Tibial artery (tissue), 4 donors: ENCODE measurements around the gene CTXND1.
"Not testable (repeated sequence)": the region's sequence is repeated elsewhere in the genome, so short reads cannot be mapped to it uniquely, and the experiment has no call there.

Source experiments
- DNase-seq, 2 donors: peaks; one replicate each; pipeline ENCODE4 v3.0.0-alpha.2; 2019
- H3K27ac ChIP-seq, 2 donors: fragments of 200-600 bp; sonication (generic) in 1 of 2; 1 replicate in 1 of 2; 2 replicates in 1 of 2; pipeline ENCODE4 v1.5.1; 2018 to 2019; ENCODE audit warnings: mild to moderate bottlenecking in 1 of 2
- H3K27me3 ChIP-seq, 2 donors: fragments of 200-600 bp; sonication (generic) in 1 of 2; one replicate each; pipeline versions ENCODE4 v1.5.1 to v1.6.0; 2016 to 2019
- H3K36me3 ChIP-seq, 3 donors: fragments of 200-600 bp; sonication (generic) in 2 of 3; one replicate each; pipeline ENCODE4 v1.5.1; 2016 to 2019; ENCODE audit warnings: mild to moderate bottlenecking in 2 of 3
- H3K4me1 ChIP-seq, 4 donors: fragments of 200-600 bp; sonication (generic) in 2 of 4; 1 replicate in 3 of 4; 2 replicates in 1 of 4; pipeline ENCODE4 v1.5.1; 2016 to 2019
- H3K4me3 ChIP-seq, 2 donors: fragments of 200-600 bp; sonication (generic) in 1 of 2; 1 replicate in 1 of 2; 2 replicates in 1 of 2; pipeline ENCODE4 v1.5.1; 2018 to 2019; ENCODE audit warnings: mild to moderate bottlenecking in 2 of 2
- H3K9me3 ChIP-seq, 3 donors: fragments of 200-600 bp; sonication (generic) in 1 of 3; one replicate each; pipeline ENCODE4 v1.5.1; 2016 to 2019
- intact Hi-C: fragments of 100-400 bp; cut with DNase I; formaldehyde crosslinking; loops from one replicate; pipeline ENCODE4 v1.15.0; 2023; ENCODE audit warnings: low total_unique reads
- TF ChIP-seq, protein P1 (sequence below), 2 experiments: fragments of 200-600 bp in 1 of 2; fragments of 450-650 bp in 1 of 2; IDR thresholded peaks; one replicate each; pipeline ENCODE4 v1.5.1; 2017 to 2019; ENCODE audit warnings: antibody characterized with exemption in 2 of 2, mild to moderate bottlenecking in 1 of 2, moderate library complexity in 1 of 2

The CTXND1 gene

GRCh38 chr15:80159811-80160569 lies 92.0 kb downstream of the CTXND1 start:
- intact Hi-C loops = loop anchor here (10.0 kb wide), 1 partner anchor 1885 kb away; the partner anchor contains the start of gene MEX3B

DNA sequence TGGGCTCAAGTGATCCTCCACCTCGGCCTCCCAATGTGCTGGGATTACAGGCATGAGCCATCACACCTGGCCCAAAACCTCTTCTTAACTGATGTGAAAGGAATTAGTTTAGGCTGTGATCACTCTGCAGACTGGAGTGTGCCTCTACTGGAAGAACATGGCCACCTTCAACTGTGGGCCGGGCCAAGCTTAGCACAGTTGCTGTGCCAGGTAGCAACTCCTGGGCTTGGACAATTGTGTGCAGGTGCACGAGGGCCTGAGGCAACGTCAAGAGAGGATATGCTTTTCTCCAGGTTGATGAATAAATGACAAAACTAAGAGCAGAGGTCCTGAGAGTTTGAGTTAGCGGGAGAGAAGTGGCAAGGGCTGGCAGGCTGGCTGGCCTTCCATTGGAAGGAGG lies 92.7 kb downstream of the CTXND1 start:
- Histone ChIP-seq H3K27ac (no peak overlapping the region), H3K4me1 (peaks cover 0 to 9% (median 5%) of the 10 kb centered on the region in 4 donors), H3K4me3 (no peak overlapping the region), H3K9me3 (no peaks in the 10 kb centered on the region), H3K27me3 (no peaks in the 10 kb centered on the region), H3K36me3 (peaks cover 38 to 56% (median 38%) of the 10 kb centered on the region in 3 donors)
- intact Hi-C loops = loop anchor here (10.0 kb wide), 1 partner anchor 1886 kb away; the partner anchor contains the start of gene MEX3B
- TF ChIP-seq, protein P1, sequence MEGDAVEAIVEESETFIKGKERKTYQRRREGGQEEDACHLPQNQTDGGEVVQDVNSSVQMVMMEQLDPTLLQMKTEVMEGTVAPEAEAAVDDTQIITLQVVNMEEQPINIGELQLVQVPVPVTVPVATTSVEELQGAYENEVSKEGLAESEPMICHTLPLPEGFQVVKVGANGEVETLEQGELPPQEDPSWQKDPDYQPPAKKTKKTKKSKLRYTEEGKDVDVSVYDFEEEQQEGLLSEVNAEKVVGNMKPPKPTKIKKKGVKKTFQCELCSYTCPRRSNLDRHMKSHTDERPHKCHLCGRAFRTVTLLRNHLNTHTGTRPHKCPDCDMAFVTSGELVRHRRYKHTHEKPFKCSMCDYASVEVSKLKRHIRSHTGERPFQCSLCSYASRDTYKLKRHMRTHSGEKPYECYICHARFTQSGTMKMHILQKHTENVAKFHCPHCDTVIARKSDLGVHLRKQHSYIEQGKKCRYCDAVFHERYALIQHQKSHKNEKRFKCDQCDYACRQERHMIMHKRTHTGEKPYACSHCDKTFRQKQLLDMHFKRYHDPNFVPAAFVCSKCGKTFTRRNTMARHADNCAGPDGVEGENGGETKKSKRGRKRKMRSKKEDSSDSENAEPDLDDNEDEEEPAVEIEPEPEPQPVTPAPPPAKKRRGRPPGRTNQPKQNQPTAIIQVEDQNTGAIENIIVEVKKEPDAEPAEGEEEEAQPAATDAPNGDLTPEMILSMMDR (IDR thresholded peaks at IDR 0.05) = no peak
- no peak for DNase-seq

More at GRCh38 chr15:80159811-80160569, 92.0 kb downstream of the CTXND1 start:
- H3K4me3 ChIP-seq = no peak overlapping the region
- peaks cover 38 to 56% (median 38%) of the 10 kb centered on the region in 3 donors for H3K36me3 ChIP-seq
- peaks cover 0 to 2% (median 0%) of the 10 kb centered on the region in 4 donors for H3K4me1 ChIP-seq
- TF ChIP-seq, protein P1 (IDR thresholded peaks at IDR 0.05) = no peak
- H3K27me3 ChIP-seq = no peaks in the 10 kb centered on the region
- DNase-seq = peak in 1 of 2 donors; percentile 56
- no peak overlapping the region for H3K27ac ChIP-seq
- no peaks in the 10 kb centered on the region for H3K9me3 ChIP-seq

DNA sequence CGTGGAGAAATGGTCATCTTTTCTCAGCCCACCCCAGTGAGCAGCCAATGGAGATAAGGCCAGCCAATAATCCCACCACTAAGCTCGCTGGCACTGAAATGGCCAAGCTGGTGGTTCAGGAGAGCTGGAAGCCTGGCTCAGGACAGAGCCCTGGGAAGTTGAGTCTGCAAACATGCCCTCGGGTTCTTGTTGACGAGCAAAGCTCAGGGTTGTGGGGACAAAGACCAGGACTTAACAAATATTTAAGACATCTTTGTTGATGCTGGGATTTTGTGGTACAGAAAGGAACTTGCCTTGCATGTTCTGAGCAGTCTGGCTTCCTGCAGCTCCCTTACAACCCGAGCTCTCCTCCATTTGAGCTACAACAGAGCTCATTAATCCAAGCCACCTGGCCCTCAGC lies 94.8 kb downstream of the CTXND1 start:
- H3K4me1 ChIP-seq = peaks cover 0 to 20% (median 13%) of the 10 kb centered on the region in 4 donors
- peaks cover 21 to 41% (median 31%) of the 10 kb centered on the region in 3 donors for H3K36me3 ChIP-seq
- TF ChIP-seq, protein P1 (IDR thresholded peaks at IDR 0.05) = no peak
- no peak overlapping the region for H3K4me3 ChIP-seq
- H3K27me3 ChIP-seq = no peaks in the 10 kb centered on the region
- H3K9me3 ChIP-seq = no peaks in the 10 kb centered on the region
- H3K27ac ChIP-seq = no peak overlapping the region
- intact Hi-C loops = loop anchor here (10.0 kb wide), 1 partner anchor 1888 kb away; the partner anchor contains the start of gene MEX3B
- no peak for DNase-seq

DNA sequence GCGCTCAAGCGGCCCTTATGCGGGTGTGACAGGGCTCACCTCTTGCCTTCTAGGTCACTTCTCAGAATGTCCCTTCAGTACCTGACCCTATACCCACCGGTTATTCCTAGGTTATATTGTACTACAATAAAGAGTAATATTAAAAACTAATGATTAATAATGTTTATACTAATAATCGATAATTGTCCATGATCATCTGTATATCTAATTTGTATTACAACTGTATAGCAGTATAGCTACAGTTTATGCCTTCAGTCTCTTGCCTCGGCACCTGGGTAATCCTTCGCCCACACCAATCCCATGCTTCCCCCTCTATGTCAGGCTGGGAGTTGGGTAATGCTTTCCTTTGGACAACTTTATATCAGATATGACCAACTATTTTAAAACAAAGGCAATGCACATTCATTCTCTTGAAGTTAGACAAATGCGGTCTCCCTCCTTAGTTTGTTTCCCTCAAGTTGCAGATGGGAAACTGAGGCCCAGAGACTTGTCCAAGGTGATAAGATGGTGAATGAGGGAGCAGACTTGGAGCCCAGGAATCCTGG lies 95.8 kb downstream of the CTXND1 start:
- Histone ChIP-seq H3K9me3 (no peaks in the 10 kb centered on the region), H3K4me1 (peaks cover 0 to 27% (median 17%) of the 10 kb centered on the region in 4 donors), H3K27ac (no peak overlapping the region), H3K4me3 (no peak overlapping the region), H3K27me3 (no peaks in the 10 kb centered on the region), H3K36me3 (peaks cover 14 to 31% (median 21%) of the 10 kb centered on the region in 3 donors)
- intact Hi-C loops = loop anchor here (10.0 kb wide), 1 partner anchor 1889 kb away; the partner anchor contains the start of gene MEX3B
- no peak for DNase-seq
- TF ChIP-seq, protein P1 (IDR thresholded peaks at IDR 0.05) = no peak

- not testable (repeated sequence) for H3K27ac ChIP-seq, H3K27me3 ChIP-seq, DNase-seq, H3K9me3 ChIP-seq, H3K4me3 ChIP-seq
- Histone ChIP-seq H3K36me3 (peaks cover 7 to 24% (median 16%) of the 10 kb centered on the region in 3 donors), H3K4me1 (peaks cover 0 to 27% (median 17%) of the 10 kb centered on the region in 4 donors)
- intact Hi-C loops = loop anchor here (10.0 kb wide), 1 partner anchor 1889 kb away; the partner anchor contains the start of gene MEX3B
Observed at GRCh38 chr15:80155378-80156175, 96.4 kb downstream of the CTXND1 start.
